GM21515 (cell line): ENCODE measurements around the gene PERM1.
"Not testable (repeated sequence)": the region's sequence is repeated elsewhere in the genome, so short reads cannot be mapped to it uniquely, and the experiment has no call there.

Experiments used
- ATAC-seq: cut with Tn5 transposase; IDR thresholded peaks from one replicate; pipeline ENCODE4 v1.9.1; 2021; ENCODE audit not compliant: unreplicated experiment

PERM1 gene

GRCh38 chr1:997993-998744, 16.3 kb upstream of the PERM1 start:
- ATAC-seq, result no peak

GRCh38 chr1:997713-997992, 15.8 kb upstream of the PERM1 start:
- no peak for ATAC-seq

- no peak for ATAC-seq
Observed at GRCh38 chr1:996851-997712, 15.2 kb upstream of the PERM1 start.

GRCh38 chr1:995665-996633, 14.1 kb upstream of the PERM1 start:
- no peak for ATAC-seq

GRCh38 chr1:994546-994945, 12.7 kb upstream of the PERM1 start:
- not testable (repeated sequence) for ATAC-seq

- no peak for ATAC-seq
Observed at GRCh38 chr1:993379-993995, 11.6 kb upstream of the PERM1 start.

GRCh38 chr1:992362-992761, 10.5 kb upstream of the PERM1 start:
- ATAC-seq, result no peak

GRCh38 chr1:991895-992294, 10.0 kb upstream of the PERM1 start:
- ATAC-seq, result no peak

- ATAC-seq, result not testable (repeated sequence)
Observed at GRCh38 chr1:991275-991674, 9.4 kb upstream of the PERM1 start.

GRCh38 chr1:988061-988460, 6.2 kb upstream of the PERM1 start:
- not testable (repeated sequence) for ATAC-seq

GRCh38 chr1:985126-985525, 3.2 kb upstream of the PERM1 start:
- no peak for ATAC-seq

- no peak for ATAC-seq
Observed at GRCh38 chr1:984476-984814, 2.6 kb upstream of the PERM1 start.

- no peak for ATAC-seq
Observed at GRCh38 chr1:983798-984475, 2.0 kb upstream of the PERM1 start.

- no peak for ATAC-seq
Observed at GRCh38 chr1:982765-983436, 1.0 kb upstream of the PERM1 start.

- no peak for ATAC-seq
Observed at GRCh38 chr1:981491-981954, 370 bp downstream of the PERM1 start.

- no peak for ATAC-seq
Observed at GRCh38 chr1:980602-981395, 1.1 kb downstream of the PERM1 start.

GRCh38 chr1:980137-980571, 1.7 kb downstream of the PERM1 start:
- ATAC-seq, result no peak

GRCh38 chr1:979744-980072, 2.2 kb downstream of the PERM1 start:
- ATAC-seq, result no peak
